K562 (cell line): ENCODE data around the gene DLG4. TPM values are rescaled to one million over a fixed set of nuclear protein-coding genes. Genes with fewer than 3 reads are reported as not detected.
A peak's percentile ranks its signal among the peaks of the same experiment; 100 is the strongest.

ENCODE experiments used
- BHLHE40 ChIP-seq: IDR thresholded peaks from 2 replicates; pipeline ENCODE4 v1.6.1; 2011; ENCODE audit warnings: low read length, improper control_type of control experiment
- CC2D1A ChIP-seq: fragments of 450-650 bp; IDR thresholded peaks from 2 replicates; pipeline ENCODE4 v1.6.1; 2017; ENCODE audit warnings: mild to moderate bottlenecking
- CHD2 ChIP-seq: IDR thresholded peaks from 2 replicates; pipeline ENCODE4 v1.6.1; 2011; ENCODE audit warnings: low read depth, low read length
- ELF2 ChIP-seq: fragments of 250-450 bp; sonication (Bioruptor Pico); IDR thresholded peaks from 2 replicates; pipeline ENCODE4 v1.5.0; 2021; ENCODE audit warnings: mild to moderate bottlenecking
- FOXP1 ChIP-seq: sonication (generic); formaldehyde crosslinking; IDR thresholded peaks from 2 replicates; pipeline ENCODE4 v1.8.0; 2022; ENCODE audit warnings: mild to moderate bottlenecking, missing genetic modification reagents
- FUS ChIP-seq: fragments of 200-400 bp; formaldehyde crosslinking; optimal IDR thresholded peaks from 2 replicates; pipeline ENCODE3; 2017; ENCODE audit warnings: low read depth, low read length
- HLTF ChIP-seq: fragments of 450-650 bp; IDR thresholded peaks from 2 replicates; pipeline ENCODE4 v1.6.1; 2016
- JUND ChIP-seq, 2 experiments: IDR thresholded peaks; 2 replicates in 1 of 2; 3 replicates in 1 of 2; pipeline ENCODE4 v1.6.1; 2011; ENCODE audit warnings: borderline replicate concordance in 2 of 2, low read depth in 2 of 2, low read length in 2 of 2, improper control_type of control experiment in 1 of 2, missing biosample characterization in 1 of 2, missing genetic modification characterization in 1 of 2, missing genetic modification reagents in 1 of 2
- KAT7 ChIP-seq: sonication (generic); formaldehyde crosslinking; IDR thresholded peaks from 2 replicates; pipeline ENCODE4 v1.8.0; 2022; ENCODE audit warnings: missing genetic modification reagents, mild to moderate bottlenecking, borderline replicate concordance
- NCOR1 ChIP-seq: fragments of 450-650 bp; IDR thresholded peaks from 2 replicates; pipeline ENCODE4 v1.6.1; 2016; ENCODE audit warnings: mild to moderate bottlenecking, moderate library complexity
- NR4A1 ChIP-seq, 2 experiments: fragments of 250-450 bp in 1 of 2; fragments of 450-650 bp in 1 of 2; sonication (Bioruptor Pico) in 1 of 2; IDR thresholded peaks; 2 replicates each; pipeline versions ENCODE4 v1.4.0 to v1.6.1; 2016 to 2020; ENCODE audit warnings: mild to moderate bottlenecking in 2 of 2, missing compliant biosample characterization in 1 of 2, missing genetic modification characterization in 1 of 2, moderate library complexity in 1 of 2
- POLR2B ChIP-seq: fragments of 450-650 bp; IDR thresholded peaks from 2 replicates; pipeline ENCODE4 v1.6.1; 2018; ENCODE audit warnings: low read depth; ENCODE audit not compliant: partially characterized antibody
- SMAD1 ChIP-seq: fragments of 150-350 bp; IDR thresholded peaks from 2 replicates; pipeline ENCODE4 v1.6.1; 2014; ENCODE audit warnings: low read length, low read depth; ENCODE audit not compliant: partially characterized antibody
- TARDBP ChIP-seq: fragments of 450-650 bp; IDR thresholded peaks from 2 replicates; pipeline ENCODE4 v1.6.1; 2016
- THRAP3 ChIP-seq: fragments of 450-650 bp; IDR thresholded peaks from 2 replicates; pipeline ENCODE4 v1.6.1; 2016; ENCODE audit warnings: mild to moderate bottlenecking, inconsistent platforms, borderline replicate concordance
- ZC3H11A ChIP-seq: IDR thresholded peaks from 2 replicates; pipeline ENCODE4 v1.6.1; 2012; ENCODE audit warnings: low read depth, low read length, improper control_type of control experiment
- ZNF57 ChIP-seq: fragments of 450-650 bp; formaldehyde crosslinking; IDR thresholded peaks from 2 replicates; pipeline ENCODE4 v1.4.0; 2020; ENCODE audit warnings: mild to moderate bottlenecking, moderate library complexity
- ZNF830 ChIP-seq: fragments of 250-450 bp; sonication (Bioruptor Pico); IDR thresholded peaks from 2 replicates; pipeline ENCODE4 v1.5.0; 2021; ENCODE audit warnings: mild to moderate bottlenecking
- polyA plus RNA-seq, 8 experiments: library from polyadenylated mRNA; depleted of rRNA in 4 of 8; stranded (reverse) in 5 of 8; unstranded in 3 of 8; fragments of >200 nt; fragmentation: Nextera tagmentation in 2 of 8; fragmentation: Illumina TruSeq in 1 of 8; extraction: Ambion mirVana in 2 of 8; extraction: Trizol in 1 of 8; gene quantifications; 2 replicates each; pipeline versions ENCODE4 v1.2.1 to v1.2.3, GENCODE V29; 2011 to 2014; ENCODE audit warnings: inconsistent platforms in 1 of 8, missing spikeins in 1 of 8
- total RNA-seq, 7 experiments: library from RNA; depleted of rRNA in 6 of 7; stranded (reverse); fragments of >200 nt in 6 of 7; fragmentation: Illumina TruSeq in 2 of 7; extraction: Trizol in 2 of 7; gene quantifications; 2 replicates each; pipeline versions ENCODE4 v1.2.1 to v1.2.3, GENCODE V29; 2011 to 2021; ENCODE audit warnings: low replicate concordance in 1 of 7
- TF ChIP-seq, protein P1 (sequence below): fragments of 250-450 bp; sonication (Bioruptor Pico); IDR thresholded peaks from 2 replicates; pipeline ENCODE4 v1.4.0; 2020; ENCODE audit warnings: mild to moderate bottlenecking
- TF ChIP-seq, protein P2 (sequence below): sonication (generic); formaldehyde crosslinking; IDR thresholded peaks from 2 replicates; pipeline ENCODE4 v1.8.0; 2022; ENCODE audit warnings: missing genetic modification reagents, mild to moderate bottlenecking, moderate library complexity, borderline replicate concordance

Gene DLG4
- total and polyA plus RNA-seq, 9 of the 15 experiments (the other 6 are each of a cell fraction or from before 2014, with no cell fraction given) = 0.03 to 12.0 (median 4.1) TPM

DNA sequence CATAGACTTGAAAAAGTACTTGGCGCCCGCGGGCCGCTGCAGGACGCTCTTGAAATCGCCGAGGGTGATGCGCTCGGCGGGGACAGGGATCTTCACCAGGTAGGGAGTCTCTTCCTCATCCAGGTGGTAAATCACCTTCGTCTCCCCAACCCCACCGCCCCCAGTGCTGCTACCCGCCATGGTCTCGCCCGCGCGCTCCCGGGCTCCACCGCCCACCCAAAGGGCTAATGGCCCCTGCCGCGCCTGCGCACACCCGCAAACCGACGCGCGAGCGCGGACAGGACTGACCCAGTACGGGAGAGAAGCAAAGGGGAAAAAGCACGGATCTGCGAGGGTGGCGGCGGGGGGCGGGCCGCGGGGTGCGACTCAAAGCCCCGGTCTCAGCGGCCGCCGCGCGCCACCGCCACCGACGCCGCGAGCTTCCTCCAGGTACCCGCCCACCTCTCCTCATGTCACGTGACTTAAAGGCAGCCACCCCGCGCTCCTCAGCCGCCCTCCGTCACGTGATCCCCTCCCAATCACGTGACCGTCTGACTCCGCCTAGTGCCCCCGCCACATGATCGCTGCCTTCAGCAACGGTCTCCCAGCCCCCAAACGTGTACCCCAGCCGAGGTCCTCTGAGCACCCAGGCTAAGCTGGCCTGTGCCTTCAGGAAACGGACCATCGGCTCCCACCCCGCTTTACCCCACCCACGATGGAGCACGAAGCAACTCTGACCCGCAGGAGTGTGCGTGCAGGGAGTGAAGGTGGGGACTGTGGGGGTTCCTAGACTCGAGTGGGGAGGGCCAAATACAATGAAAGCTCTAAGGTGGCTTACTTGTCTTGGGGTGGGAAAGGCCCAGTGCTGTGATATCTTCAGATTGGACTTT is 14.7 kb upstream of the DLG4 start, which contains the start of gene DVL2 (continued):
- TF ChIP-seq ZC3H11A (no peak), ELF2 (CRISPR knock-in tag) (peak; percentile 79), FUS (peak; percentile 33), POLR2B (peak; percentile 91), NR4A1 (CRISPR knock-in tag; IDR thresholded peaks at IDR 0.05) (no peak), NR4A1 (tag; IDR thresholded peaks at IDR 0.05) (0 out of 2 replicates have a peak, but pooled peaks have one; percentile 21), CC2D1A (no peak), THRAP3 (peak; percentile 85; the same call in 1 of the 2 replicates), SMAD1 (peak; percentile 50), FOXP1 (CRISPR knock-in tag) (peak; percentile 39; the same call in 1 of the 2 replicates), BHLHE40 (peak; percentile 100), NCOR1 (peak; percentile 64), TARDBP (no peak), JUND (IDR thresholded peaks at IDR 0.05; ENCODE audit: borderline replicate concordance, low read depth, low read length) (peak; percentile 49; the same call in 1 of the 2 replicates), JUND (tag; IDR thresholded peaks at IDR 0.05; ENCODE audit: borderline replicate concordance, low read depth, low read length) (no peak; the same call in 2 of the 3 replicates), CHD2 (peak; percentile 30; the same call in 1 of the 2 replicates), KAT7 (CRISPR knock-in tag) (peak; percentile 63; the same call in 1 of the 2 replicates), ZNF830 (peak; percentile 91; the same call in 1 of the 2 replicates), HLTF (0 out of 2 replicates have a peak, but pooled peaks have one; percentile 27), ZNF57 (CRISPR knock-in tag) (no peak)
- TF ChIP-seq, protein P1, sequence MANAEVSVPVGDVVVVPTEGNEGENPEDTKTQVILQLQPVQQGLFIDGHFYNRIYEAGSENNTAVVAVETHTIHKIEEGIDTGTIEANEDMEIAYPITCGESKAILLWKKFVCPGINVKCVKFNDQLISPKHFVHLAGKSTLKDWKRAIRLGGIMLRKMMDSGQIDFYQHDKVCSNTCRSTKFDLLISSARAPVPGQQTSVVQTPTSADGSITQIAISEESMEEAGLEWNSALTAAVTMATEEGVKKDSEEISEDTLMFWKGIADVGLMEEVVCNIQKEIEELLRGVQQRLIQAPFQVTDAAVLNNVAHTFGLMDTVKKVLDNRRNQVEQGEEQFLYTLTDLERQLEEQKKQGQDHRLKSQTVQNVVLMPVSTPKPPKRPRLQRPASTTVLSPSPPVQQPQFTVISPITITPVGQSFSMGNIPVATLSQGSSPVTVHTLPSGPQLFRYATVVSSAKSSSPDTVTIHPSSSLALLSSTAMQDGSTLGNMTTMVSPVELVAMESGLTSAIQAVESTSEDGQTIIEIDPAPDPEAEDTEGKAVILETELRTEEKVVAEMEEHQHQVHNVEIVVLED (CRISPR knock-in tag) = peak; percentile 44; the same call in 1 of the 2 replicates
- TF ChIP-seq, protein P2, sequence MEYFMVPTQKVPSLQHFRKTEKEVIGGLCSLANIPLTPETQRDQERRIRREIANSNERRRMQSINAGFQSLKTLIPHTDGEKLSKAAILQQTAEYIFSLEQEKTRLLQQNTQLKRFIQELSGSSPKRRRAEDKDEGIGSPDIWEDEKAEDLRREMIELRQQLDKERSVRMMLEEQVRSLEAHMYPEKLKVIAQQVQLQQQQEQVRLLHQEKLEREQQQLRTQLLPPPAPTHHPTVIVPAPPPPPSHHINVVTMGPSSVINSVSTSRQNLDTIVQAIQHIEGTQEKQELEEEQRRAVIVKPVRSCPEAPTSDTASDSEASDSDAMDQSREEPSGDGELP (CRISPR knock-in tag) = peak; percentile 80; the same call in 1 of the 2 replicates
